SK-N-SH (cell line): Measurements from ENCODE around the gene F7. TPM values are rescaled to one million over a fixed set of nuclear protein-coding genes. Genes with fewer than 3 reads are reported as not detected.

Source experiments
- CTCF ChIA-PET: fragments of 300-600, 350-600 bp; formaldehyde crosslinking; extraction: SDS; loops from one replicate; lab custom pipeline; 2021; lab: Yijun Ruan, JAX
- POLR2A ChIA-PET: fragments of 350-600 bp; sonication (Branson Sonifier 250); formaldehyde crosslinking; extraction: SDS; loops from one replicate; lab custom pipeline; 2020; ENCODE audit warnings: antibody characterized with exemption, inconsistent platforms; lab: Yijun Ruan, JAX
- DNase-seq: peaks from one replicate; pipeline ENCODE4 v3.0.0; 2012
- H2AFZ ChIP-seq: fragments of 200-600 bp; sonication (generic); 2 replicates; pipeline ENCODE4 v1.8.1; 2016; ENCODE audit warnings: antibody characterized with exemption, mild to moderate bottlenecking, low read depth
- H3F3A ChIP-seq: fragments of 200-600 bp; sonication (generic); replicated peaks from 2 replicates; pipeline ENCODE3; 2016; ENCODE audit warnings: antibody characterized with exemption, mild to moderate bottlenecking; ENCODE audit not compliant: insufficient read depth
- H3K27ac ChIP-seq, 2 experiments: fragments of 200-500 bp in 1 of 2; fragments of 200-600 bp in 1 of 2; sonication (Bioruptor generic) in 1 of 2; sonication (generic), shearing (Covaris generic) in 1 of 2; 2 replicates each; pipeline versions ENCODE4 v1.5.1 to v1.6.1; 2014 to 2016; ENCODE audit warnings: low read depth in 2 of 2, inconsistent platforms in 1 of 2, low read length in 1 of 2, mild to moderate bottlenecking in 1 of 2, mixed read lengths in 1 of 2
- H3K27me3 ChIP-seq: fragments of 200-600 bp; sonication (generic), shearing (Covaris generic); 2 replicates; pipeline ENCODE4 v1.6.1; 2016; ENCODE audit warnings: mixed run types; ENCODE audit not compliant: insufficient read depth
- H3K36me3 ChIP-seq, 2 experiments: fragments of 200-500 bp in 1 of 2; fragments of 200-600 bp in 1 of 2; sonication (Bioruptor generic) in 1 of 2; sonication (generic) in 1 of 2; replicated peaks in 1 of 2; 2 replicates each; pipeline versions ENCODE3 to v1.5.1; 2014 to 2016; ENCODE audit warnings: low read length in 1 of 2, mild to moderate bottlenecking in 1 of 2; ENCODE audit not compliant: insufficient read depth in 2 of 2, control insufficient read depth in 1 of 2
- H3K4me1 ChIP-seq, 2 experiments: fragments of 200-500 bp in 1 of 2; fragments of 200-600 bp in 1 of 2; sonication (Bioruptor generic) in 1 of 2; sonication (generic), shearing (Covaris generic) in 1 of 2; 2 replicates each; pipeline versions ENCODE4 v1.5.1 to v1.6.1; 2014 to 2016; ENCODE audit warnings: low read depth in 1 of 2, low read length in 1 of 2, mixed run types in 1 of 2; ENCODE audit not compliant: insufficient read depth in 2 of 2, control insufficient read depth in 1 of 2
- H3K4me2 ChIP-seq: fragments of 200-600 bp; sonication (generic), shearing (Covaris generic); 2 replicates; pipeline ENCODE4 v1.6.1; 2017; ENCODE audit warnings: mixed run types
- H3K4me3 ChIP-seq, 2 experiments: fragments of 200-500 bp in 1 of 2; fragments of 200-600 bp in 1 of 2; sonication (Bioruptor generic) in 1 of 2; sonication (generic), shearing (Covaris generic) in 1 of 2; 2 replicates each; pipeline versions ENCODE4 v1.5.1 to v1.8.1; 2014 to 2016; ENCODE audit warnings: low read depth in 2 of 2, inconsistent platforms in 1 of 2, low read length in 1 of 2, mild to moderate bottlenecking in 1 of 2, mixed read lengths in 1 of 2, moderate library complexity in 1 of 2
- H3K79me2 ChIP-seq: fragments of 200-600 bp; sonication (generic); 2 replicates; pipeline ENCODE4 v1.8.1; 2017; ENCODE audit warnings: mild to moderate bottlenecking; ENCODE audit not compliant: insufficient read depth
- H3K9ac ChIP-seq: fragments of 200-600 bp; sonication (generic); 2 replicates; pipeline ENCODE4 v1.6.1; 2017; ENCODE audit warnings: mixed run types
- H3K9me2 ChIP-seq: fragments of 200-600 bp; sonication (generic); 2 replicates; pipeline ENCODE4 v1.6.1; 2017; ENCODE audit warnings: mixed run types
- H3K9me3 ChIP-seq: fragments of 200-600 bp; sonication (generic); 2 replicates; pipeline ENCODE4 v1.6.1; 2017; ENCODE audit warnings: mixed run types, mild to moderate bottlenecking, moderate library complexity
- H4K20me1 ChIP-seq: fragments of 200-600 bp; sonication (generic); 2 replicates; pipeline ENCODE4 v1.6.1; 2017; ENCODE audit warnings: mild to moderate bottlenecking, mixed run types; ENCODE audit not compliant: insufficient read depth
- ELF1 ChIP-seq: IDR thresholded peaks from 2 replicates; pipeline ENCODE4 v1.4.0; 2012
- GABPA ChIP-seq: IDR thresholded peaks from 2 replicates; pipeline ENCODE4 v1.4.0; 2012; ENCODE audit warnings: low read depth, mild to moderate bottlenecking
- IRF3 ChIP-seq: fragments of 150-350 bp; IDR thresholded peaks from 2 replicates; pipeline ENCODE4 v1.6.1; 2016; ENCODE audit warnings: mild to moderate bottlenecking, low read depth, low read length
- MXI1 ChIP-seq: IDR thresholded peaks from 2 replicates; pipeline ENCODE4 v1.6.1; 2012; ENCODE audit warnings: mild to moderate bottlenecking, low read depth, low read length, improper control_type of control experiment
- NRF1 ChIP-seq: IDR thresholded peaks from 2 replicates; pipeline ENCODE4 v1.6.1; 2012; ENCODE audit warnings: low read depth, mild to moderate bottlenecking, low read length
- POLR2AphosphoS5 ChIP-seq: IDR thresholded peaks from 2 replicates; pipeline ENCODE4 v1.6.1; 2012; ENCODE audit warnings: low read depth, low read length
- RXRA ChIP-seq: IDR thresholded peaks from 2 replicates; pipeline ENCODE4 v1.4.0; 2012; ENCODE audit warnings: low read depth, mild to moderate bottlenecking, borderline replicate concordance
- SIN3A ChIP-seq: IDR thresholded peaks from 2 replicates; pipeline ENCODE4 v1.6.1; 2012; ENCODE audit warnings: low read depth, mild to moderate bottlenecking, low read length, moderate library complexity, borderline replicate concordance
- SMC3 ChIP-seq: IDR thresholded peaks from 2 replicates; pipeline ENCODE4 v1.6.1; 2012; ENCODE audit warnings: low read depth, low read length, improper control_type of control experiment
- TCF12 ChIP-seq: IDR thresholded peaks from 2 replicates; pipeline ENCODE4 v1.4.0; 2012
- WGBS: methylation state at CpG from one replicate; pipeline ENCODE4 v1.1.6; 2017; ENCODE audit warnings: low lambda C conversion rate; 5-methylcytosine and 5-hydroxymethylcytosine counted together
- polyA plus RNA-seq, 3 experiments: library from polyadenylated mRNA; depleted of rRNA; stranded (reverse); fragments of >200 nt; gene quantifications; 2 replicates each; pipeline ENCODE4 v1.2.3, GENCODE V29; 2012
- TF ChIP-seq, protein P1 (sequence below): IDR thresholded peaks from 2 replicates; pipeline ENCODE4 v1.6.1; 2012; ENCODE audit warnings: mild to moderate bottlenecking, low read depth, low read length, moderate library complexity
- TF ChIP-seq, protein P2 (sequence below): fragments of 150-350 bp; IDR thresholded peaks from 2 replicates; pipeline ENCODE4 v1.6.1; 2017; ENCODE audit warnings: antibody characterized with exemption, low read length, low read depth, borderline replicate concordance

F7 gene
- polyA plus RNA-seq, 1 of the 3 experiments (the other 2 are of a cell fraction) = not detected

- Histone ChIP-seq H3K4me3 (no peak overlapping the region), H3K9me3 (no peaks in the 10 kb centered on the region), H3K9me2 (no peaks in the 10 kb centered on the region), H3K4me1 (peaks cover 5 to 13% of the 10 kb centered on the region in 2 experiments; a peak in 1 of 4 replicates), H2AFZ (no peak overlapping the region), H4K20me1 (no peaks in the 10 kb centered on the region), H3K79me2 (no peaks in the 10 kb centered on the region), H3K36me3 (no peaks in the 10 kb centered on the region), H3K9ac (no peak overlapping the region), H3K27ac (no peak overlapping the region), H3K4me2 (no peak overlapping the region), H3F3A (peaks cover 13% of the 10 kb centered on the region), H3K27me3 (no peaks in the 10 kb centered on the region)
- no peak for DNase-seq
- TF ChIP-seq SMC3 = no peak
- TF ChIP-seq, protein P1, sequence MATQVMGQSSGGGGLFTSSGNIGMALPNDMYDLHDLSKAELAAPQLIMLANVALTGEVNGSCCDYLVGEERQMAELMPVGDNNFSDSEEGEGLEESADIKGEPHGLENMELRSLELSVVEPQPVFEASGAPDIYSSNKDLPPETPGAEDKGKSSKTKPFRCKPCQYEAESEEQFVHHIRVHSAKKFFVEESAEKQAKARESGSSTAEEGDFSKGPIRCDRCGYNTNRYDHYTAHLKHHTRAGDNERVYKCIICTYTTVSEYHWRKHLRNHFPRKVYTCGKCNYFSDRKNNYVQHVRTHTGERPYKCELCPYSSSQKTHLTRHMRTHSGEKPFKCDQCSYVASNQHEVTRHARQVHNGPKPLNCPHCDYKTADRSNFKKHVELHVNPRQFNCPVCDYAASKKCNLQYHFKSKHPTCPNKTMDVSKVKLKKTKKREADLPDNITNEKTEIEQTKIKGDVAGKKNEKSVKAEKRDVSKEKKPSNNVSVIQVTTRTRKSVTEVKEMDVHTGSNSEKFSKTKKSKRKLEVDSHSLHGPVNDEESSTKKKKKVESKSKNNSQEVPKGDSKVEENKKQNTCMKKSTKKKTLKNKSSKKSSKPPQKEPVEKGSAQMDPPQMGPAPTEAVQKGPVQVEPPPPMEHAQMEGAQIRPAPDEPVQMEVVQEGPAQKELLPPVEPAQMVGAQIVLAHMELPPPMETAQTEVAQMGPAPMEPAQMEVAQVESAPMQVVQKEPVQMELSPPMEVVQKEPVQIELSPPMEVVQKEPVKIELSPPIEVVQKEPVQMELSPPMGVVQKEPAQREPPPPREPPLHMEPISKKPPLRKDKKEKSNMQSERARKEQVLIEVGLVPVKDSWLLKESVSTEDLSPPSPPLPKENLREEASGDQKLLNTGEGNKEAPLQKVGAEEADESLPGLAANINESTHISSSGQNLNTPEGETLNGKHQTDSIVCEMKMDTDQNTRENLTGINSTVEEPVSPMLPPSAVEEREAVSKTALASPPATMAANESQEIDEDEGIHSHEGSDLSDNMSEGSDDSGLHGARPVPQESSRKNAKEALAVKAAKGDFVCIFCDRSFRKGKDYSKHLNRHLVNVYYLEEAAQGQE = no peak
- TF ChIP-seq SIN3A = no peak
- no peak for TF ChIP-seq IRF3
- TF ChIP-seq RXRA = no peak
- TF ChIP-seq GABPA = no peak
- TF ChIP-seq, protein P2, sequence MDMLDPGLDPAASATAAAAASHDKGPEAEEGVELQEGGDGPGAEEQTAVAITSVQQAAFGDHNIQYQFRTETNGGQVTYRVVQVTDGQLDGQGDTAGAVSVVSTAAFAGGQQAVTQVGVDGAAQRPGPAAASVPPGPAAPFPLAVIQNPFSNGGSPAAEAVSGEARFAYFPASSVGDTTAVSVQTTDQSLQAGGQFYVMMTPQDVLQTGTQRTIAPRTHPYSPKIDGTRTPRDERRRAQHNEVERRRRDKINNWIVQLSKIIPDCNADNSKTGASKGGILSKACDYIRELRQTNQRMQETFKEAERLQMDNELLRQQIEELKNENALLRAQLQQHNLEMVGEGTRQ = no peak
- TF ChIP-seq NRF1 = no peak
- ChIA-PET POLR2A (no interaction called here), CTCF (interaction anchor here (0.6 to 1.0 kb wide), 4 partner anchors 187 to 250 kb away, joined by 3 to 5 read pairs (median 3); no protein-coding TSS in a partner anchor)
- 90% methylated on average over 3 of the region's 3 CpGs for WGBS
Measured at GRCh38 chr13:113155201-113155600, 49.6 kb downstream of the F7 start.

DNA sequence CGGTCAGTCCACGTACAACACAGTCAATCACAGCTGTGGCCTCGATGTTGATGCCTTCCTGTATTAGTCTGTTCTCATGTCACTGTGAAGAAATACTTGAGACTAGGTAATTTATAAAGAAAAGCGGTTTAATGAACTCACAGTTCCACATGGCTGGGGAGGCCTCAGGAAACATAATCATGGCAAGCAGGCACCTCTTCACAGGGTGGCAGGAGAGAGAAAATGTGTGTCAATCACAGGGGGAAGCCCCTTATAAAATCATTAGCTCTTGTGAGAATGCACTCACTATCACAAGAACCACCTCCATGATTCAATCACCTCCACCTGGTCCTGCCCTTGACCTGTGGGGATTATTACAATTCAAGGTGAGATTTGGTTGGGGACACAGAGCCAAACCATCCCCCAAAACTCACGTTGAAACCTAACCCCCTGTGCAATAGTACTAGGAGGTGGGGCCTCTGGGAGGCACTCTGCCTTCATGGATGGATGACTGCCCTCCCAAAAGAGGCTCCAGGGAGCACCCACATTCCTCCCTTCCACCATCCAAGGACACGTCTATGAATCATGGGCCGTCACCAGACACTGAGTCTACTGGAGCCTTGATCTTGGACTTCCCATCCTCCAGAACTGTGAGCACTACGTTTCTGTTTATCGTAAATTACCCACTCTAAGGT lies 50.5 kb downstream of the F7 start:
- CTCF ChIA-PET = interaction anchor here (0.6 to 1.0 kb wide), 4 partner anchors 129 to 217 kb away, joined by 3 to 5 read pairs (median 3); no protein-coding TSS in a partner anchor
- no peaks in the 10 kb centered on the region for H3K36me3 ChIP-seq
- POLR2A ChIA-PET = no interaction called here

More for the DNA sequence above, 50.5 kb downstream of the F7 start:
- Histone ChIP-seq H3K27me3 (no peaks in the 10 kb centered on the region), H3F3A (peaks cover 13% of the 10 kb centered on the region)
- TF ChIP-seq TCF12 = no peak
- no peak for TF ChIP-seq ELF1
- no peak for TF ChIP-seq POLR2AphosphoS5
- TF ChIP-seq MXI1 = no peak
- TF ChIP-seq, all 33 proteins: peak for 0
- H4K20me1 ChIP-seq = no peaks in the 10 kb centered on the region
- no peaks in the 10 kb centered on the region for H3K9me2 ChIP-seq
- no peak overlapping the region for H3K4me3 ChIP-seq
- no peaks in the 10 kb centered on the region for H3K79me2 ChIP-seq
- H2AFZ ChIP-seq = no peak overlapping the region
- H3K9ac ChIP-seq = no peak overlapping the region
- 89% methylated on average over 7 of the region's 9 CpGs for WGBS
- H3K4me1 ChIP-seq = peaks cover 5 to 13% of the 10 kb centered on the region in 2 experiments; a peak in 1 of 4 replicates
- no peak overlapping the region for H3K27ac ChIP-seq
- H3K9me3 ChIP-seq = no peaks in the 10 kb centered on the region
- no peak for DNase-seq
- no peak overlapping the region for H3K4me2 ChIP-seq
